Measurements from ENCODE around the gene HORMAD2. TPM values are rescaled to one million over a fixed set of nuclear protein-coding genes. Genes with fewer than 3 reads are reported as not detected.
A peak's percentile ranks its signal among the peaks of the same experiment; 100 is the strongest.

The HORMAD2 gene
- total and polyA plus RNA-seq, 9 of the 15 experiments (the other 6 are each of a cell fraction or from before 2014, with no cell fraction given), result not detected

GRCh38 chr22:30219668-30220278 is 139.5 kb downstream of the HORMAD2 start:
- no TSS peak for BruUV-seq (replicated peaks)
- Histone ChIP-seq H3K27ac (ENCODE audit: extremely low read depth, low read depth, low read length) (no peak overlapping the region), H3K27me3 (ENCODE audit: control insufficient read depth in 2 of 2, insufficient read depth in 2 of 2, low read length in 2 of 2) (peaks cover 0 to 30% of the 10 kb centered on the region in 2 experiments; a peak in 2 of 5 replicates), H2AFZ (ENCODE audit: low read depth, low read length) (no peak overlapping the region), H4K20me1 (replicated peaks; ENCODE audit: control insufficient read depth, insufficient read depth, low read length) (0 out of 2 replicates have a peak, but pooled peaks cover 3% of the 10 kb centered on the region), H3K4me2 (ENCODE audit: insufficient read depth, low read length) (no peak overlapping the region), H3K9me3 (replicated peaks; ENCODE audit: control insufficient read depth, insufficient read depth, low read depth, low read length) (no peaks in the 10 kb centered on the region), H3K4me1 (replicated peaks in 1 of 2; ENCODE audit: control insufficient read depth in 2 of 2, insufficient read depth in 2 of 2, low read length in 2 of 2) (peaks cover 21 to 44% of the 10 kb centered on the region in 2 experiments; a peak in 4 of 5 replicates), H3K4me3 (no peak overlapping the region), H3K9me1 (ENCODE audit: control insufficient read depth, insufficient read depth, low read length) (no peaks in the 10 kb centered on the region), H3K9ac (ENCODE audit: insufficient read depth in 1 of 2, low read depth in 2 of 2, low read length in 2 of 2) (no peak overlapping the region), H3K36me3 (ENCODE audit: control insufficient read depth, insufficient read depth, low read length) (no peaks in the 10 kb centered on the region), H3K79me2 (ENCODE audit: control insufficient read depth, insufficient read depth, low read length) (no peaks in the 10 kb centered on the region)
- FAIRE-seq, result no peak
- in situ Hi-C loops (cut with MboI), result no loop called here
- CTCF ChIA-PET (ENCODE audit: low intra/inter-chr PET ratio), result no interaction called here
- intact Hi-C loops (cut with micrococcal nuclease), result loop anchor here (5.0 kb wide), 1 partner anchor 37 kb away; no protein-coding TSS in a partner anchor
- POLR2A ChIA-PET, result interaction anchor here (1.5 kb wide), 1 partner anchor 30 kb away, joined by 4 read pairs; no protein-coding TSS in a partner anchor
- ATAC-seq, result no peak
- DNase-seq (ENCODE audit: extremely low read depth in 1 of 4, low spot score in 3 of 4), result no peak
- TF ChIP-seq ARHGAP35 (IDR thresholded peaks at IDR 0.05; ENCODE audit: partially characterized antibody) (peak; percentile 48), BCLAF1 (IDR thresholded peaks at IDR 0.05; ENCODE audit: borderline replicate concordance in 1 of 2, control insufficient read depth in 1 of 2, low read depth in 2 of 2, low read length in 1 of 2) (peak in 1 of 2 experiments; percentile 54; a peak in 1 of 4 replicates), EHMT2 (IDR thresholded peaks at IDR 0.05) (peak; percentile 51; the same call in 1 of the 2 replicates), MYBL2 (IDR thresholded peaks at IDR 0.05; ENCODE audit: low read depth) (no peak), MYBL2 (CRISPR knock-in tag; IDR thresholded peaks at IDR 0.05; ENCODE audit: borderline replicate concordance) (no peak), MLLT1 (IDR thresholded peaks at IDR 0.05) (peak in 1 of 2 experiments; percentile 20; a peak in 1 of 4 replicates), THRAP3 (IDR thresholded peaks at IDR 0.05; ENCODE audit: borderline replicate concordance) (peak; percentile 66; the same call in 1 of the 2 replicates), LARP7 (IDR thresholded peaks at IDR 0.05) (0 out of 2 replicates have a peak, but pooled peaks have one; percentile 43), ZNF277 (CRISPR knock-in tag; IDR thresholded peaks at IDR 0.05; ENCODE audit: borderline replicate concordance) (no peak)
- TF ChIP-seq, protein P1, sequence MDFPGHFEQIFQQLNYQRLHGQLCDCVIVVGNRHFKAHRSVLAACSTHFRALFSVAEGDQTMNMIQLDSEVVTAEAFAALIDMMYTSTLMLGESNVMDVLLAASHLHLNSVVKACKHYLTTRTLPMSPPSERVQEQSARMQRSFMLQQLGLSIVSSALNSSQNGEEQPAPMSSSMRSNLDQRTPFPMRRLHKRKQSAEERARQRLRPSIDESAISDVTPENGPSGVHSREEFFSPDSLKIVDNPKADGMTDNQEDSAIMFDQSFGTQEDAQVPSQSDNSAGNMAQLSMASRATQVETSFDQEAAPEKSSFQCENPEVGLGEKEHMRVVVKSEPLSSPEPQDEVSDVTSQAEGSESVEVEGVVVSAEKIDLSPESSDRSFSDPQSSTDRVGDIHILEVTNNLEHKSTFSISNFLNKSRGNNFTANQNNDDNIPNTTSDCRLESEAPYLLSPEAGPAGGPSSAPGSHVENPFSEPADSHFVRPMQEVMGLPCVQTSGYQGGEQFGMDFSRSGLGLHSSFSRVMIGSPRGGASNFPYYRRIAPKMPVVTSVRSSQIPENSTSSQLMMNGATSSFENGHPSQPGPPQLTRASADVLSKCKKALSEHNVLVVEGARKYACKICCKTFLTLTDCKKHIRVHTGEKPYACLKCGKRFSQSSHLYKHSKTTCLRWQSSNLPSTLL (IDR thresholded peaks at IDR 0.05), result peak; percentile 13; the same call in 1 of the 2 replicates
- TF ChIP-seq, protein P2, sequence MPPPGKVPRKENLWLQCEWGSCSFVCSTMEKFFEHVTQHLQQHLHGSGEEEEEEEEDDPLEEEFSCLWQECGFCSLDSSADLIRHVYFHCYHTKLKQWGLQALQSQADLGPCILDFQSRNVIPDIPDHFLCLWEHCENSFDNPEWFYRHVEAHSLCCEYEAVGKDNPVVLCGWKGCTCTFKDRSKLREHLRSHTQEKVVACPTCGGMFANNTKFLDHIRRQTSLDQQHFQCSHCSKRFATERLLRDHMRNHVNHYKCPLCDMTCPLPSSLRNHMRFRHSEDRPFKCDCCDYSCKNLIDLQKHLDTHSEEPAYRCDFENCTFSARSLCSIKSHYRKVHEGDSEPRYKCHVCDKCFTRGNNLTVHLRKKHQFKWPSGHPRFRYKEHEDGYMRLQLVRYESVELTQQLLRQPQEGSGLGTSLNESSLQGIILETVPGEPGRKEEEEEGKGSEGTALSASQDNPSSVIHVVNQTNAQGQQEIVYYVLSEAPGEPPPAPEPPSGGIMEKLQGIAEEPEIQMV (tag; conservative IDR thresholded peaks at IDR 0.05; ENCODE audit: low read depth), result peak; percentile 72
